Measurements from ENCODE around the gene GALK2.
"Not testable (repeated sequence)": the region's sequence is repeated elsewhere in the genome, so short reads cannot be mapped to it uniquely, and the experiment has no call there.

Gene GALK2

DNA sequence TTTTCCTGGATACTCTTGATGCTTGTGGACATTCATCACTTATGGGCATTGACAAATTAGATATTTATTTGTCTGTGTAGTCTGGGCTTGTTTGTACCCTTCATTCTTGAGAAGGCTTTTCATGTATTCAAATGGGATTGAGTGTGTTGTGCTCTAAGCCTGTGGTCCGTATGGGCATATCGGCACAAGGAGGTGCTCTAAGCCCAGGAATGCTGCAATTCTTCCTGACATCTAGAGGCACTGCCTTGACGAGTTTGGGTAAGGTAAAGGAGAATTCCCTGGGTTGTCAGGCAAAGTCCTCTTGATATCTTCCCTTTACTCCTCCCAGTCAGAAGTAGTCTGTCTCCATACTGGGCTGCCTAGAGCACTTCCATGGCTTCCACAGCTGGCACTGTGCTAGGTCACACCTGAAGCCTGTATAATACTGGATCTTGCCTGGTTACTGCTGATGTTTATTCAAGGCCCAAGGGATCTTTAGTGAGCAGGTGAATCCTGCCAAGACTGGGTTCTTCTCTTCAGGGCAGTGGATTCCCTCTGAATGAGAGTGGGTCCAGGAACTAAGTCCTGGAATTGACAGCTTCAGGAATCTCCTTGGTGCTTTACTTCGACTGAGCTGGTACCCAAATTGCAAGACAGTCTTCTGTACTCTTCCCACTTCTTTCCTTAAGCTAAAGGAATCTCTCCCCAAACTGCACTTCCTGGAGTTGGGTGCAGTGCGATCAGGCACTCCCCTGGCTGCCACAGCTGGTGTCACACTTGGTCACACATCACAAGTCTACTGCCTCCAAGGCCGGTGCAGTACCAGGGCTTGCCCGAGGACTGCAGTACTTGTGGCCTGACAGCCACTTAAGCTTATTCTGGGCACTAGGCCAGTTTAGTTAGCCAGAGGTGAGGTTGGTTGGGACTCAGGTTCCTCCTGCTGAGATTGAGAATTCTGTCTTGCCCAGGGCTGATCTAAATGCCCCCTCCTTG is 46.0 kb downstream of the GALK2 start:
- in situ Hi-C loops (cut with MboI; ENCODE audit: low sequenced_read_pairs), result no loop called here

DNA sequence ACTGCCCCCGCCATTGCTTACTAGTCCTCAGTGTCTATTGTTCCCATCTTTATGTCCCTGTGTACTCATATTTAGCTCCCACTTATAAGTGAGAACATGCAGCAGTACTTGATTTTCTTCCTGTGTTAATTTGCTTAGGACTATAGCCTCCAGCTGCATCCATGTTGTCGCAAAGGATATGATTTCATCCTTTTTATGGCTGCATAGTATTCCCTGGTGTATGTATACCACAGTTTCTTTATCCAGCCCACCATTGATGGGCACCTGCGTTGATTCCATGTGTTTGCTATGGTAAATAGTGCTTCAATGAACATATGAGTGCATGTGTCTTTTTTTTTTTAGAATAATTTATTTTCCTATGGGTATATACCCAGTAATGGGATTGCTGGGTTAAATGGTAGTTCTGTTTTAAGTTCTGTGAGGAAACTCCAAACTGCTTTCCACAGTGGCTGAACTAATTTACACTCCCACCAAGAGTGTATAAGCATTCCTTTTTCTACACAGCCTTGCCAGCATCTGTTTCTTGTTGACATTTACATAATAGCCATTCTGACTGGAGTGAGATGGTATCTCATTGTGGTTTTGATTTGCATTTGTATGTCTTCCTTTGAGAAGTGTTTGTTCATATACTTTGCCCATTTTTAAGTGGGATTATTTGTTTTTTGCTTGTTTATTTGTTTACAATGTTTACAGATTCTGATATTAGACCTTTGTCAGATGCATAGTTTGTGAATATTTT is 53.7 kb downstream of the GALK2 start:
- in situ Hi-C loops (cut with MboI; ENCODE audit: low sequenced_read_pairs), result no loop called here

DNA sequence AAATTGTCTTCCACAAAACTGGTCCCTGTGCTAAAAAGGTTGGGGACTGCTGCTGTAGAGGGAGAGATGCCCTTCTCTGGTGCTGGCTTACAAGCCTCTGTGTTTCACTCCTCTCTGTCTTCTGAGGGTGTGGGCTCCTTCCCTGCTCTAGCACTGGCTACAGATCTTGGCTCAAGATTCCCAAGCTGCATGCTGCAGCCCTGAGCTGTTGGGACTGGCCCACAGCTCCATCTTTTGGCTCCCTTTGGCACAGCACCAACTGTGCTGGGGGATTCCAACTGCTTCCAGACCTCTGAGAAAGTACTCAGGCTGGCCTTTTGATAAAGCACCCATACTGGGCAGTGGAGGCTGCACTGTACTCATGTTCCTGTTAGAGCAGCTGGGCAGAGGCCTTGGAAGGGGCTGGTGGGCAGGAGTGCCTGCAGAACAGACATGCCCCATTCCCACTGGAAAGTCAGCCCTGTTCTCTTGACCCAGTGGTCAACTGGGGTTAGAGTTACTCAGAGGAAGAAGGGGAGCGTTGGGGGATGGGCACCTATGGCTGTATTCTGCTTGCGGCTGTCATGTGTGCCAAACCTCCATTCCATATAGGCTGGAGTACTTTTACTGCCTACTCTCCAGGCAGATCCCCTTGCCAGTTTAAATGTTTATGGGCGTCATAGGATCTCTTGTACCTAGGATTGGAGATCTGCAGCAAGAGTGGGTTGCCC is 55.7 kb downstream of the GALK2 start:
- in situ Hi-C loops (cut with MboI; ENCODE audit: low sequenced_read_pairs), result no loop called here

DNA sequence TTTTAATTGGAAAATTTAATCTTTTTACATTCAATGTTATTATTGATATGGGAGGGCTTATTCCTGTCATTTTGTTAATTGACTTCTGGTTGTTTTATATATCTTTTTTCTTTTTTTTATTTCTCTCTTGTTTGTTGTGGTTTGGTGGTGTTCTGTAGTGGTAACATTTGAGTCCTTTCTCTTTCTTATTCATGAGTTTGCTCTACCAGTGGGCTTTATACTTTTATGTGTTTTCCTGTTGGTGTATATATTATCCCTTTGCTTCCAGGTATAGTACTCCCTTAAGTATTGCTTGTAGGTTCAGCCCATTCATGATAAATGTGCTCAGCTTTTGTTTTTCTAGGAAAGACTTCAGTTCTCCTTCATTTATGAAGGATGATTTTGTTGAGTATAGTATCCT is 57.6 kb downstream of the GALK2 start:
- in situ Hi-C loops (cut with MboI; ENCODE audit: low sequenced_read_pairs), result no loop called here

DNA sequence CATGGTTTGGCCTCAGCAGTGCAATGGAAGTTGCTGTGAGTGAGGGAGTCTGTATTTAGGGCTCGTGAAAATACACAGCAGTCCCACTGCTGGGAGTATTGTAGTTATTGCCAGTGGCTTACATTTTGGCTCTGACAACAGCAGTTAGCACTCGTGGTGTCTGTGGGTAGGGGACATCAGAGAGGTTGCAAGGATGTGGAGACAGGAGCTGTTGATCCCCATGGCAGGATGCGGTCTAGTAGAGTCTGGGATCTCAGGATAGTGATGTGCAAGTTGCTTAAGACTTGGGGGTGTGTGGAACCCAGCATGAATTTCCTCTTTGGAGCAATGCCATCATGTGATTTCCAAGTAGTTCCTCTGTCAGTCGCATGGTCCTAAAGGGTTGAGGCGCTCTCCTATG is 59.9 kb downstream of the GALK2 start:
- in situ Hi-C loops (cut with MboI; ENCODE audit: low sequenced_read_pairs), result no loop called here

DNA sequence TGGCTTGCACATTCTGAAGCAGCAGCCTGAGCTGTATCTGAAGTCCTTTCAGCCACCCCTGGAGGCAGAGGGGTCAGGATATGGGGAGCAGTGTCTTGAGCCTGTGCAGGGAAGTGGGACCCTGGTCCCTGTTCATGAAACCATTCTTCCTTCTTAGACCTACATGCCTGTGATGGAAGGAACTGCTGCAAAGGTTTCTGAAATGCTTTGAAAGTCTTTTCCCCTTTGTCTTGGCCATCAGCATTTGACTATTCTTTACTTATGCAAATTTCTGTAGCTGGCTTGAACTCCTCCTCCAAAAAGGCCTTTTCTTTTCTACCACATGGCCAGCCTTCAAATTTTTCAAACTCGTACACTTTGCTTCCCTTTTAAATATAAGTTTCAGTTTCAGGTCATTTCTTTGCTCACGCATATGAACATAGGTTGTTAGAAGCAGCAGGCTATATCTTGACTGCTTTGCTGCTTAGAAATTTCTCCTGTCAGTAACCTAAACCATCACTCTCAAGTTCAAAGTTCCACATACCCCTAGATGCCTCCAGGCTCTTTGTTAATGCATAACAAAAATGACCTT is 62.3 kb downstream of the GALK2 start:
- in situ Hi-C loops (cut with MboI; ENCODE audit: low sequenced_read_pairs), result no loop called here

DNA sequence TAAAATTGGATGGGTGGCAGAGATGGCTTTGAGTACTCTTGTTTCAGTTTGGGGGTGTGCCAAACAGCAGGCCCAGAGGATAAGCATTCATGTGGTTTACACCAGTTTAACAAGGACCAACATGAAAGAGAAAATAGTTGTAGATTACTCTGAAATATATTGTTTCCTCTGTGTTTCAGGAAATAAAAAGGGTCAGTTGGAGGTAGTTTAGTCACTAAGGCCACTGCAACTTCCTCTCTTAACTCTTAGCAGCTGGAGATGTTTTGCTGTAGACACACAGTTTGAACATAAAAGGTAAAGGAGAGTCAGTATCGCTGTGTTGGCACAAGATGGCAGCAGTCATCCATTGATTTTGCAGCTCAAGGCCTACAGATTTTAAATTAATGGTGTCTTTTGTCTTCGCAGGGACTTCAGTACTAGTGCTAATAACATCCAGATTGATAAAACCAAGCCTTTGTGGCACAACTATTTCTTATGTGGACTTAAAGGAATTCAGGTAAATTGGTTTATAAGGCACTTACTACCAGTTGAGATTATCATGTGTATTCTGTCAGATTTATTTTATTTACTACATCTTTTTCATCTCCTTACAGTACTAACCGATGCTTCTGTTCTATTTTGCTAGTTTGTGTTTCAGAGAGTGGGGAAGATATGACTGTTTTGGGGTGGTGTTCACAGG is 65.5 kb downstream of the GALK2 start:
- in situ Hi-C loops (cut with MboI; ENCODE audit: low sequenced_read_pairs), result no loop called here

DNA sequence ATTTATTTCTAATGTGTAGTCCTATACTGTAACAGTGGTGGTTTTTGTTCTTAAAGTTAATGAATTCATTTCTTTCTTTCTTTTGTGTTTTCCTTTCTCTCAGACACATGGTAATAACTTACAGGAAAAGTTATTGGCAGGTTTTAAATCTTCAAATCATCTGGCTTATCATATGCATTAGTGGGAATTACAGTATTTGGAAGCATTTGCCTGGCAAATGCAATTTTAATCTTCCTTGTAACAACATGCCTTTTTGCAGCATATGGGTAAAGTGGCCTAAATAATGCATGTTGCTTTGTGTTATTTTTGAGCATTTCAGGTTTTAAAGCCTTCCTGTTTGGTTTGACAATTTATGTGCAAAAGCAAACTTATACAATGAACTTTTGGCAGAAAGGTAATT is 66.8 kb downstream of the GALK2 start:
- in situ Hi-C loops (cut with MboI; ENCODE audit: low sequenced_read_pairs), result no loop called here

DNA sequence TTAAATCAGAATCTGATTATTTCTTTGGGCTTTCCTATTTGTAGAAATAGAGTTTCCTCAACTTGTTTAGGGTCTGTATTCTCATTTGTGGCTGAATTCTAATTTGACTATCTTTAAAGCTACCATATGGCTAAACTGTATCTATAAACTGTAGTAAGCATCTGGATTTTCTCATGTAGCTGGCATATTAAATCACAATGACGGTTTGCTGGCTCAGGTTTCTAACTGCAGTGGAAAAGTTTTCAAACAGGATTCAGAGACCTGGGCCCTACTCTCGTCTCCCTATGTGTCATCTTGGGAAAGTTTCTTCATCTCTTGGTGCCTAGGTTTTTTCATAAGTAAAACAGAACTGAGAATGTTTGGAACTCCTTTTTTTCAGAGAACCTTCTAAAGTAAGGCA is 68.3 kb downstream of the GALK2 start:
- in situ Hi-C loops (cut with MboI; ENCODE audit: low sequenced_read_pairs), result no loop called here

DNA sequence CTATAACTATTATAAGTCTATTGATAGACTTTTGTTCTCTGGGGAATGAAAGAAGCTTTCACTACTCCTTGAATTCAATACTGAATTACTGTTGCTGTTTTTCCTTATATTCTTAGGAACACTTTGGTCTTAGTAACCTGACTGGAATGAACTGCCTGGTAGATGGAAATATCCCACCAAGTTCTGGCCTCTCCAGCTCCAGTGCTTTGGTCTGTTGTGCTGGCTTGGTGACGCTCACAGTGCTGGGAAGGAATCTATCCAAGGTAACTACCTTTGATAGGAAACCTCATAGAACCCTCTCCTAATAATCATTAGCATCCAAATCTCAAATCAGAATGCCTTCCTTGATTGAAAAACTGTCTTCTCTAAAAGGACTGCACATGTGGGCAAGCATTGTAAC is 69.1 kb downstream of the GALK2 start:
- in situ Hi-C loops (cut with MboI; ENCODE audit: low sequenced_read_pairs), result no loop called here

DNA sequence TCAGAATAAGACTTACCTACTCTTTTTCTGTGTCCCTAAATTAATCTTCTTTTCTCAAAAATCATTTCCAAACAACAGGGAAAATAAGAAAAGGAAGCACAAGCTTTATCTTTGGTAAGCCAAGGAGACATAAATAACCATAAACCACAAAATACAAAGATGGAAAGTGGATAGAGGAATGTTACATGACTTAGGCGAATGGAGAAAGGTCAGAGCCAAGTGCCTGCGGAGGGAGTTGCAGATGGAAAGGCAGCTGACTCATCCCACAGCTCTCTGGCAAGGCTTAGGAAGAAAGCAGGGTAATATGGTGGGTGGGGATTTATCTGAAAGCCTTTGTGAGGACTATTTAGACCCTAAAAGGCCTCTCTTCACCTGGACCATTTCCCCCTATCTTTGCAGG is 72.8 kb downstream of the GALK2 start:
- in situ Hi-C loops (cut with MboI; ENCODE audit: low sequenced_read_pairs), result no loop called here

DNA sequence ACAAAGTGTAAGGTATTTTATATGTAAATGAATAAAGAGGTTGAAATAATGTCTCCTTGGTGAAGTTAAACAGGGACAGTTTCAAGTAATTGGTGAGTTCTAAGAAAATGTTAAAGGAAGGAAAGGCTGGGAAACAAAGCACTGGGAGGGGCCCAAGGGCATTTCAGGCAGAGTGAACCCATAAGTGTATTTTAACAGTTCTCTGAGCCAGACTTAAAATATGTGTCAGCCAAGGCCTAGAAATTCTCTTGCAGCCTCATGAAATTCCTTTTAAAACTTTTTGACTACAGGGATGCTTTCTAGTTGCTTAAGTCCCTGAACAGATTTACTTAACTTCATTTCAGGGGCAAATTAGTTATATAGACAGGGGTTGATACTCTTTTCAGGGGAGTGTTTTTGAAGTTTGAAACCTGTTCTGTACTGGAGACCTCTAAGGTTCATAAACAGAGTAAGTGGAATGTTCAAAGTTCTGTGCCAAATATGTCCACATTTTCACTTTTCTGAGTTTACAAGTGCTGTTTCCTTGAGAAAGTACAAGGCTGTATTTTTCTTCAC is 77.6 kb downstream of the GALK2 start:
- in situ Hi-C loops (cut with MboI; ENCODE audit: low sequenced_read_pairs), result no loop called here

DNA sequence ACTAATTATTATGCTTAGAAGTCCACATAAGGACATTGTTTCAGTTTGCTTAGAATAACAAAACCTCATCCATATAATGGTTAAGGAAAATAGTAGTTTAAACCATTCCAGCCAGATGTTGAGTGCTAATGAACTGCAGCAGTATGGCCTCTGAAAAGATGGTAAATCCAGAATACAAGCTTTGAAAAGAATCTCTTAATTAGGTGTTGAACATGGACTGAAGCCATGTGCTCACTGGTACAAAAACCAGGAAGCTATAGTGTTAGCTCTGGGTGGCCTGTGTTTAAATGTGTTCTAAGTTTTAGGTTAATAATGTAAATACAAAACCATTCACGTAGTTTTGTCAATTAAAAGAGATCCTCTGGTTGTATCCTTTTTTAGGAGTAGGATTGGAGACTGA is 78.2 kb downstream of the GALK2 start:
- in situ Hi-C loops (cut with MboI; ENCODE audit: low sequenced_read_pairs), result no loop called here

DNA sequence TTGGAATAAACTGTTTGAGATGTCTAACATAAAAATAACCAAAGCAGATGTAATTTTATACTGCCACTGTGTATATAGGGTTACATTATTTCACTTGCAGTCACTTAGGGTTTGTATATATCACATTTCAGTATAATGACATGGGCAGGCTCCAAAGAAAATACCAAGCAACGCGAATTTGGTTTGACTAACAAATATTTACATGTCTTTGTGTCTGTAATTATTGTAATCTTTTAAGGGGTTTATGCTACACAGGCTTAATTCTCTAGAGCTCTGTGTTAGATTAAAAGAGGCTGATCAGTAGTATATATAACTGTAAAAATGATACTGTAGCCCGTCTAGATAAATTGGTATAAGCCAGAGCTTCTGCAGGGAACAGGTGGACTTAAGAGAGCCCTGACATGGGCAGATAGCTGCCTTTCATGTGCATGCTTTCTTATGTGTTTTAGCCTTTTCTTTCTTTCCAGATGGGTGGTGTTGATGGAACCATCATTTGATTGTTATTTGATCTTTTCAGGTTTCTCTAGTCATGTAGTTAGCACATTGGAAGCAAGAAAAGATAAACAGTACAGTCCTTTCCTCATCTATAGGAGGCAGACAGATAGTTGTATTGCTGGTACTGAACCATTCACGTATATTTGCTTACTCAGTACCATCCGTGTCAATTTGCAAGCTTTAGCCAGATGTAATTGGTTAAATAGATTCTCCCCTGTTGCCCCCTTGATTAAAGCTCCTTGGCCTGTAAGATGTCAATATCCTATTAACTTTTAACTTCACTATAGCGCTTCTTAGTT is 86.1 kb downstream of the GALK2 start:
- in situ Hi-C loops (cut with MboI; ENCODE audit: low sequenced_read_pairs), result no loop called here

DNA sequence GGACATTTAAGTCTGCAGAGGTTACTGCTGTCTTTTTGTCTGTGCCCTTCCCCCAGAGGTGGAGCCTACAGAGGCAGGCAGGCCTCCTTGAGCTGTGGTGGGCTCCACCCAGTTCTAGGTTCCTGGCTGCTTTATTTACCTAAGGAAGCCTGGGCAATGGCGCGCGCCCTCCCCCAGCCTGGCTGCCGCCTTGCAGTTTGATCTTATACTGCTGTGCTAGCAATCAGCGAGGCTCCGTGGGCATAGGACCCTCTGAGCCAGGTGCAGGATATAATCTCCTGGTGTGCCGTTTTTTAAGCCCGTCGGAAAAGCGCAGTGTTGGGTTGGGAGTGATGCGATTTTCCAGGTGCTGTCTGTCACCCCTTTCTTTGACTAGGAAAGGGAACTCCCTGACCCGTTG is 95.1 kb downstream of the GALK2 start:
- in situ Hi-C loops (cut with MboI; ENCODE audit: low sequenced_read_pairs), result not testable (repeated sequence)

DNA sequence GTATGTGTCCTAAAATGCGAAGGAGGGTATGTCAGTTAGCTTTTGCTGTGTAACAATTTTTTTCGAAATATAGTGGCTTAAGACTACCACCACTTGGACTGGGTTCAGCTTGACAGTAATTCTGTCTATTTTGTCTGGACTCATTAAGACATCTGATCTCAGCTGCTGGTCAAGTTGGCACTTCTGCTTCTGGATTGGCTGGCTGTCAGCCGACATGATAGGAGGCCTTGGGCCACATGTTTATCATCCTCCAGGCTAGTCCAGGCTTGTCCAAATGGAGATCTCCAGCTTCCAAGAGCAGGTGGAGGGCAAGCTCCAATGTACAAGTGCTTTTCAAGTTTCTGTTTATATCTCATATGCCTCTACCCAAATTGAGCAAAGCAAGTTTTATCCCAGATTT is 95.9 kb downstream of the GALK2 start:
- in situ Hi-C loops (cut with MboI; ENCODE audit: low sequenced_read_pairs), result no loop called here

DNA sequence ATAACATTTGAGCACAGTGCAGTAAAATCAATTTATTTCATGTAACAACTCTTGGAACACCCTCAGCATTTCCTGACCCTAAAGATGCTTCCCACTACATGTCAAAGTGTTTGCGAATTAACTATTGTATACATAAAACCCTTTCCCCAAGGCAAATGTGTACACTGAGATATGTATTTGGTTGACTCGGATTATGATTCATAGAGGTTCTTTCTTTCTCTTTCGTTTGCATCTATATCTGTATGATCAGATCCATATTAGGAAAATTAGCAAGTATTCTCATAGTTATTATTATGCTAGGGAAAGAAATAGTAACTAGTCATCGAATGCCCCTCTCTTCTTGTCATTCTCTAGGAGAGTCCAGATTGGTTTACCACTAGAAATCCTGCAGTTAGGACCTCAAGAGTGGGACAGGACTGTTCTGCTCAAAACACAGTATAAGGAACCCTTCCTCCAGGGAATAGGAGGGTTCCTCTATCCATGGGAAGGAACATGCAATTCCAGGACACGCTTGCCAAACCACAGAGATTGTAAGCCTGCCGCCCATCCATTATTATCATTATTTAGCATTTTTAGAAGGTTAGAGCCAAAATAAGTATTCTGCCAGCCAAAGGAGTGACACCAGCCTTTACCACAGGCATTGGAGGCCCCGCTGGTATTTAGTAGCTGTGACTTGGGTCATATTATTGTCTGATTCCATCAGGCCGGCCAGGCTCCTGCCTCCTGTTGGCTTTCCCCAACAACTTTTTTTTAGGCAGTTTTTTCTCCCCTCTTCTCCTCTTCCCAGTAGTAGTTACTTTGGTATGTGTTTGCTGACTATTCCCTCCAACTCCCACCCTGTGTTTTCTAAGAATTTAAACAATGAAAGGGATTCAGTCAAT is 100.7 kb downstream of the GALK2 start:
- in situ Hi-C loops (cut with MboI; ENCODE audit: low sequenced_read_pairs), result no loop called here

DNA sequence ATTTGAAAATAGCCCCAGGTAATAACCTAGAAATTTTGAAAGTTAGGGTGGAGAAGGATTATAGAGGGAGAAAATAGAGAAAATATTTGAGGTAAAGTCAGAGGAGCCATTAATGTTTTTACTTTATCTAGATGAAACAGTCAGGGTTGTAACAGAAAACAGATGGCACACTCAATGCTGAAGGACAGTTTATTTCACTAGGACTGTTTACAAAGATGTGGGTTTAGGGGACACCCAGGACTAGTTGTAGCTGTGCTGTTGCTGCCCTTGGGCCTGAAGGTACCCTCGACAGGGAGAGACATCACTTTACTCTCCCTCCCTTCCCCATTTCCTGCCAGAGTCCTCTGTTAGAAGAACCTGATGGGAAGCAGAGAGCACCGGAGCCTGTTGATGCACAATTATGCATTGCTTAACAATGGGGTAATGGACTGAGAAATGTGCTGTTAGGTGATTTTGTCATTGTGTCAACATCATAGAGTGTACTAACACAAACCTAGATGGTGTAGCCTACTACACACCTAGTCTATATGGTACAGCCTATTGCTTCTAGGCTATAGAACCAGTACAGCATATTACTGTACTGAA is 103.8 kb downstream of the GALK2 start:
- in situ Hi-C loops (cut with MboI; ENCODE audit: low sequenced_read_pairs), result no loop called here
